Measurements from ENCODE around the gene GADD45G. TPM values are rescaled to one million over a fixed set of nuclear protein-coding genes. Genes with fewer than 3 reads are reported as not detected.

GADD45G gene
- total and polyA plus RNA-seq, 2 of the 8 experiments (the other 6 are each of a cell fraction or from before 2014, with no cell fraction given): 7.0 to 11.4 TPM

DNA sequence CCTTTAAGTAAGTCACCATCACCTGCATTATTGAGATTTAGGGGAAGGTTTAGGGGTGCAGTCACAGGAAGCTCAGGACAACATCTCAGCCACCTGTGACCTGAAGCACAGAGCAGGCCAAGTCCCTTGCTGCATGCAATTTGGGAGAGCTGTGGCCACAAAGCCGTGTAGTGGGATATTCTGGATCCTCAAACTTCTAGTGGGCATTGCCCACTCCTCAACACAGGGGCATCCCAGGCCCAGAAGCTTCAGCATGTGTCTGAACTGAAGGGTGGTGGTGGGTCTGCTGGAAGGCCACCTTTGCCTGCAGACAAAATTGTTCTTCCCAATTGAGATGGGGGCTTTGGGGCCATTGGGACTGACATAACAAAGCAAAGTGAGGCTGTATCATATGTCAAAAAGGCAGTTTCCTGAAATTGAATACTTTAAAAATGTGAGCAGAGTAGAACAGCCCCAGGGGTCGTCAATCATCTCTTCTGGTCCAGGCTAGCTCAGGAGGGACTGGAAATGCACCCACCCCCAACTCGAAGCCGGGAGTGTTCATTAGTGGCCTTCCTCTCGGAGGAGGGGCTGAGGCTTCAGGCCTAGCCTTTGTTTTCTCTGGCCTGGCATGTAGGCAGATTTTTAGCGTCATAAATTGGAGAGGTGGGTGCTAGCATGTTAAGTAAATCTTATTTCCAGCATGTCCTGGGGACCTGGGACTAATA, 2.8 kb upstream of the GADD45G start:
- no peak overlapping the region for H3K23ac ChIP-seq (ENCODE audit: insufficient read length)
- H3K23me2 ChIP-seq (ENCODE audit: low read depth, low read length): peaks cover 22% of the 10 kb centered on the region
- TF ChIP-seq KDM4A (IDR thresholded peaks at IDR 0.05; ENCODE audit: low read depth, low read length, severe bottlenecking) (no peak), KDM1A (IDR thresholded peaks at IDR 0.05; ENCODE audit: borderline replicate concordance, low read length) (no peak), RFX5 (IDR thresholded peaks at IDR 0.05; ENCODE audit: borderline replicate concordance, low read depth, low read length) (no peak), TAF1 (IDR thresholded peaks at IDR 0.05; ENCODE audit: low read depth, low read length) (no peak)
- H2BK15ac ChIP-seq (ENCODE audit: low read length): no peak overlapping the region
- peaks cover 7 to 13% of the 10 kb centered on the region in 2 experiments for H4K20me1 ChIP-seq (replicated peaks in 1 of 2; ENCODE audit: control insufficient read depth in 1 of 2, insufficient read depth in 2 of 2, low read length in 2 of 2)
- no peak overlapping the region for H2BK12ac ChIP-seq (ENCODE audit: low read depth, low read length)
- no peaks in the 10 kb centered on the region for H3K79me1 ChIP-seq (ENCODE audit: low read depth, low read length)
- peaks cover 0 to 18% (median 13%) of the 10 kb centered on the region in 4 experiments; a peak in 5 of 7 replicates for H3K27me3 ChIP-seq (replicated peaks in 1 of 4; ENCODE audit: control insufficient read depth in 3 of 4, extremely low read depth in 1 of 4, insufficient read depth in 3 of 4, low read length in 3 of 4)
- no peak overlapping the region for H2BK120ac ChIP-seq (replicated peaks; ENCODE audit: low read depth, low read length)
- peaks cover 0 to 15% (median 2%) of the 10 kb centered on the region in 4 experiments; a peak in 3 of 8 replicates for H3K36me3 ChIP-seq (ENCODE audit: control insufficient read depth in 2 of 4, insufficient read depth in 4 of 4, low read length in 3 of 4)
- no peak overlapping the region for H3K18ac ChIP-seq (ENCODE audit: extremely low read depth, low read length)
- H3K4me3 ChIP-seq (ENCODE audit: extremely low read depth in 1 of 4, insufficient read depth in 2 of 4, low read depth in 3 of 4, low read length in 4 of 4): no peak overlapping the region
- H4K8ac ChIP-seq (ENCODE audit: extremely low read depth, insufficient read depth, low read length): no peak overlapping the region
- DNase-seq (ENCODE audit: low read depth in 1 of 2, low spot score in 2 of 2) (peak in 1 of 2 experiments; percentile 36), FAIRE-seq (no peak)
- no peak overlapping the region for H2BK20ac ChIP-seq (ENCODE audit: low read length)
- H3K14ac ChIP-seq (ENCODE audit: insufficient read length): no peak overlapping the region
- H3K4ac ChIP-seq (replicated peaks; ENCODE audit: insufficient read length, low read depth, low read length): no peak overlapping the region
- no peak overlapping the region for H2AK5ac ChIP-seq (ENCODE audit: low read depth, low read length)
- H3K9ac ChIP-seq (replicated peaks in 1 of 4; ENCODE audit: extremely low read depth in 1 of 4, low read depth in 3 of 4, low read length in 3 of 4): no peak overlapping the region
- H3K4me1 ChIP-seq (replicated peaks in 1 of 4; ENCODE audit: control insufficient read depth in 3 of 4, insufficient read depth in 4 of 4, low read length in 3 of 4): peaks cover 0 to 13% (median 9%) of the 10 kb centered on the region in 4 experiments; a peak in 5 of 7 replicates
- ChIA-PET CTCF (ENCODE audit: partially characterized antibody) (interaction anchor here (0.8 to 6.4 kb wide), 51 partner anchors 9 to 600 kb away, joined by 3 to 149 read pairs (median 5); no protein-coding TSS in a partner anchor), POLR2A (ENCODE audit: partially characterized antibody) (interaction anchor here (1.2 to 6.2 kb wide), 4 partner anchors 9 to 493 kb away, joined by 3 to 89 read pairs (median 22); no protein-coding TSS in a partner anchor)
- no peak overlapping the region for H4K91ac ChIP-seq (replicated peaks; ENCODE audit: insufficient read length, low read length)
- peaks cover 0 to 14% of the 10 kb centered on the region in 2 experiments; a peak in 1 of 4 replicates for H3K79me2 ChIP-seq (ENCODE audit: control insufficient read depth in 1 of 2, insufficient read depth in 2 of 2, low read length in 2 of 2)
- H2BK5ac ChIP-seq (ENCODE audit: low read depth, low read length): no peak overlapping the region
- 88% methylated on average over 6 of the region's 6 CpGs; no CpG with 5 or more reads in 1 of the 2 experiments for WGBS, 2 experiments (ENCODE audit: extremely low coverage in 1 of 2, insufficient coverage in 1 of 2, insufficient read length in 1 of 2, insufficient replicate concordance in 2 of 2, low coverage in 1 of 2, low lambda C conversion rate in 2 of 2, missing lambda C conversion rate in 1 of 2)
- no peak overlapping the region for H3K27ac ChIP-seq (ENCODE audit: low read depth, low read length)
- H3K4me2 ChIP-seq (ENCODE audit: insufficient read depth in 1 of 2, low read depth in 2 of 2, low read length in 2 of 2): no peak overlapping the region
- no peaks in the 10 kb centered on the region for H3K9me3 ChIP-seq (ENCODE audit: insufficient read depth in 2 of 2, low read depth in 1 of 2, low read length in 1 of 2)
- no peak overlapping the region for H4K5ac ChIP-seq (ENCODE audit: insufficient read length, low read depth, low read length)
- no peak overlapping the region for H2AFZ ChIP-seq (ENCODE audit: low read length)
- no peak overlapping the region for H3K56ac ChIP-seq (replicated peaks; ENCODE audit: insufficient read length, low read depth, low read length)
